ENCODE data around the gene FAM200B. TPM values are rescaled to one million over a fixed set of nuclear protein-coding genes. Genes with fewer than 3 reads are reported as not detected.

Gene FAM200B
- total RNA-seq, 2 donors from 2014 or later: 27.8 to 35.2 TPM

DNA sequence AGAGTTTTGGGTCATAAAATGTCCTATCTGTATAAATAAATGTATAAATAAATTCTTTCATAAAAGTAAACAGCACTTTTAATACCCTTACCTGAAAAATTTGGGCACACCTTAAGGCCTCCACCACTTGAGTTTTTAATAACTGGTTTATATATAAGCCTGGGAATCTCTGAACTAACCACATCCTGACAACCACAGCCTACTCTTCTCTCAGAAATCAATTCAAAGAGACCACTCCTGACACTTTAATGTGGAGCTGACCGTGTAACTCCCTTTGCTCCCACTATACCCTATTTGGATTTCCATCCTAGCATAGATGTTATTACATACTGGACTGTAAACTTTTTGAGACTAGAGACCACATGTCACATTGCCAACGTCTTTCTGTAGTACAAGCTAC, 30.0 kb upstream of the FAM200B start:
- Histone ChIP-seq H3K4me3 (peak overlapping the region; percentile 70), H3K27ac (peak overlapping the region; percentile 10 to 98), H3K36me3 (no peaks in the 10 kb centered on the region), H3K9me3 (no peaks in the 10 kb centered on the region), H3K27me3 (replicated peaks; ENCODE audit: insufficient read depth) (no peaks in the 10 kb centered on the region), H3K4me1 (ENCODE audit: control insufficient read depth in 1 of 2, low read depth in 2 of 2) (peaks cover 51 to 72% of the 10 kb centered on the region in 2 donors)
- ATAC-seq (ENCODE audit: insufficient number of reproducible peaks, low FRiP score, low read depth): no peak
- DNase-seq (ENCODE audit: low spot score): no peak
- TF ChIP-seq, protein P1, sequence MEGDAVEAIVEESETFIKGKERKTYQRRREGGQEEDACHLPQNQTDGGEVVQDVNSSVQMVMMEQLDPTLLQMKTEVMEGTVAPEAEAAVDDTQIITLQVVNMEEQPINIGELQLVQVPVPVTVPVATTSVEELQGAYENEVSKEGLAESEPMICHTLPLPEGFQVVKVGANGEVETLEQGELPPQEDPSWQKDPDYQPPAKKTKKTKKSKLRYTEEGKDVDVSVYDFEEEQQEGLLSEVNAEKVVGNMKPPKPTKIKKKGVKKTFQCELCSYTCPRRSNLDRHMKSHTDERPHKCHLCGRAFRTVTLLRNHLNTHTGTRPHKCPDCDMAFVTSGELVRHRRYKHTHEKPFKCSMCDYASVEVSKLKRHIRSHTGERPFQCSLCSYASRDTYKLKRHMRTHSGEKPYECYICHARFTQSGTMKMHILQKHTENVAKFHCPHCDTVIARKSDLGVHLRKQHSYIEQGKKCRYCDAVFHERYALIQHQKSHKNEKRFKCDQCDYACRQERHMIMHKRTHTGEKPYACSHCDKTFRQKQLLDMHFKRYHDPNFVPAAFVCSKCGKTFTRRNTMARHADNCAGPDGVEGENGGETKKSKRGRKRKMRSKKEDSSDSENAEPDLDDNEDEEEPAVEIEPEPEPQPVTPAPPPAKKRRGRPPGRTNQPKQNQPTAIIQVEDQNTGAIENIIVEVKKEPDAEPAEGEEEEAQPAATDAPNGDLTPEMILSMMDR (IDR thresholded peaks at IDR 0.05): no peak

DNA sequence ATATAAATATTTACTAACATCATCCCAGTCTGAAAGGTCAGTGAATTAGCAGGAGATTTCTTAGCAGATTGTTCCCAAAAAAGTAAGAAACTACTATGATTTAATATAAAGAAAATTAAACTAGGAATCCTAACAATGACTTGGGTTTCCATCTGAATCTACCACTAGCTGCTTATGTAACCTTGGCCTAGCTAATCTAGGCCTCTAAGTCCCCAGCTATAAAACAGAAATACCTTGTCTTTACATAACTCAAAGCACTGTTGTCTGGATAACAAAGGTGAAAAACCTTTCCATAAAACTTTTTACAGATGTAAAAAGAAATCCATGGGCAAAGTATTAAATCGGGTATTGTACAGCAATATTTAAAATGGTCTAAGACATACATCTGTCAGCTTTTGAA, 29.4 kb upstream of the FAM200B start:
- DNase-seq (ENCODE audit: low spot score) (no peak), ATAC-seq (ENCODE audit: insufficient number of reproducible peaks, low FRiP score, low read depth) (no peak)
- H3K27me3 ChIP-seq (replicated peaks; ENCODE audit: insufficient read depth): no peaks in the 10 kb centered on the region
- peak overlapping the region; percentile 70 for H3K4me3 ChIP-seq
- TF ChIP-seq, protein P1 (IDR thresholded peaks at IDR 0.05): no peak
- peaks cover 54 to 75% of the 10 kb centered on the region in 2 donors for H3K4me1 ChIP-seq (ENCODE audit: control insufficient read depth in 1 of 2, low read depth in 2 of 2)
- no peaks in the 10 kb centered on the region for H3K36me3 ChIP-seq
- no peaks in the 10 kb centered on the region for H3K9me3 ChIP-seq
- peak overlapping the region; percentile 10 to 98 for H3K27ac ChIP-seq

DNA sequence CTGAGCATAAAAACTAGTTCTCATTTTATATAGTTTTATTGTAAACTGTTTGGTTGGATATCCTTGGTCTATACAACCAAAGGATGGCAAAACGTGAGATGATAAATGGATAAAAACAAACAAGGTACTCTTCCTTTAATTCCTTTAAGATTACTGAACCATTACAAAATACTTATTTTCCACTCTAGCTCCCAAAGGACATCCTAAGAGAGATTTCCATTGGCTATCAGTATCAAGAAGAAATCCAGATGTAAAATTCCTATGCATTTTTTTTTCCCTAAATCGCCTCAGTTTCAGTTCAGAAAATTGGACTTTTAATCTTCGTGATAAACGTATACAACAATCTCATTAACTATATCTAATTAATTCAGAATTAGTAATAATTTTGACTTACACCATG, 28.8 kb upstream of the FAM200B start:
- H3K36me3 ChIP-seq: no peaks in the 10 kb centered on the region
- H3K4me1 ChIP-seq (ENCODE audit: control insufficient read depth in 1 of 2, low read depth in 2 of 2): peaks cover 52 to 75% of the 10 kb centered on the region in 2 donors
- H3K27ac ChIP-seq: peak overlapping the region; percentile 10 to 98
- no peak for DNase-seq (ENCODE audit: low spot score)
- H3K4me3 ChIP-seq: peak overlapping the region; percentile 70
- no peaks in the 10 kb centered on the region for H3K27me3 ChIP-seq (replicated peaks; ENCODE audit: insufficient read depth)
- H3K9me3 ChIP-seq: no peaks in the 10 kb centered on the region
- TF ChIP-seq, protein P1 (IDR thresholded peaks at IDR 0.05): no peak
- ATAC-seq (ENCODE audit: insufficient number of reproducible peaks, low FRiP score, low read depth): no peak

DNA sequence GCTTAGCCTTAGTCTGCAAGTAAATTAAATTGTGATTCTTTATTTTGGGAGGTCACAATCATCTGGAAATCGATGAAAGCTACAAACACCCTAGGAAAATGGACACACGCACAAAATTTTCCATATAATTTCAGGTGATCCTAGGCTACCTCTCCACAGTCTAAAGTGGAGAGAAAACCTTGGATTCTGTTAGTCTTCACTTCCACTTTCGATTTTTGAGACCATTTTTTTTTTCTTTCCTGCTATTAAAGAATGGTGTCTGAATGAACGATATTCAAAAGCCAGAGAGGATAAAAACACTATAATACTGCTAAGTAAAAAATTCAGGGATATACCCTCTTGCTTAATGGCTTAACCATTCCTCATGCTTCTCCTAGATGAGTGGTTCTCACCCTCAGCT, 28.2 kb upstream of the FAM200B start:
- DNase-seq (ENCODE audit: low spot score) (no peak), ATAC-seq (ENCODE audit: insufficient number of reproducible peaks, low FRiP score, low read depth) (no peak)
- Histone ChIP-seq H3K36me3 (no peaks in the 10 kb centered on the region), H3K27ac (peak overlapping the region; percentile 98 to 100), H3K27me3 (replicated peaks; ENCODE audit: insufficient read depth) (no peaks in the 10 kb centered on the region), H3K4me3 (peak overlapping the region; percentile 70), H3K4me1 (ENCODE audit: control insufficient read depth in 1 of 2, low read depth in 2 of 2) (peaks cover 46 to 75% of the 10 kb centered on the region in 2 donors), H3K9me3 (no peaks in the 10 kb centered on the region)
- TF ChIP-seq, protein P1 (IDR thresholded peaks at IDR 0.05): no peak

DNA sequence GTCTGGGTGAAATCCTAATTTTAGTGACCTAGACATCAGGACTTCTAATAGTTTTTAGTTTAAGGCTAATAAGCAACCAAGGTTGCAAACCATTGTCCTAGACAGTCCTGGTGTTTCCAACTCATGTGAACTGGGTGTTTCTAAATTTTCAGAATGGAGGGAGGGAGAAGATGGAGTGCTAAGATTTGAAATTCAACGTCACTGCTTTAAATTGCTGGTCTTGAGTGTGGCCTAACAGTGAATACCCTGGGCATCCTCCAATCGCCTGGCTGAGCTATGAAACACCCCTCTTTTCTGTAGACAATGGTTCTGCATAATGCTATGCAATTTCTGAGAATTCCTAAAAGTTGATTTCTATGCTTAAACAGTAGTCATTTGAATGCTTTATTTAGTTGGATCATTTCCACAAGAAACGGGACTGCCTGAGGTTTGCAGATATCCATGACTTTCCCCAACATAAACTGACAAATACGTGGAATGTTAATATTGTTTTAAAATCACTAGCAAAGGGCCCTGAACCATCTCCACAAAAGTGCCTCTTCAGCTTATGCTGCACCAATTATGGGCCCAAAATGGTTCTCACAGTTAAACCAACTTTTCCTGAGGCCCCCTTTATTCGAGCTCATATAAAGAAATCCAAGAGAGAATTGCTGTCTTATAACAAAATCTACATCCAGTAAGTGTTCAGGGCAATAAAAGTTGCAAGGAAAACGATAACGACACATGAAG, 27.6 kb upstream of the FAM200B start:
- peak overlapping the region; percentile 98 to 100 for H3K27ac ChIP-seq
- no peaks in the 10 kb centered on the region for H3K36me3 ChIP-seq
- no peaks in the 10 kb centered on the region for H3K27me3 ChIP-seq (replicated peaks; ENCODE audit: insufficient read depth)
- H3K4me1 ChIP-seq (ENCODE audit: control insufficient read depth in 1 of 2, low read depth in 2 of 2): peaks cover 41 to 70% of the 10 kb centered on the region in 2 donors
- H3K9me3 ChIP-seq: no peaks in the 10 kb centered on the region
- TF ChIP-seq, protein P1 (IDR thresholded peaks at IDR 0.05): no peak
- ATAC-seq (ENCODE audit: insufficient number of reproducible peaks, low FRiP score, low read depth) (no peak), DNase-seq (ENCODE audit: low spot score) (no peak)
- peak overlapping the region; percentile 70 for H3K4me3 ChIP-seq

Measured in thoracic aorta (tissue), 2 donors.